Panc1 (cell line): ENCODE data around the gene TMTC2.

Source experiments
- CTCF ChIP-seq: fragments of 450-650 bp; IDR thresholded peaks from 2 replicates; pipeline ENCODE4 v1.5.1; 2017; ENCODE audit warnings: mild to moderate bottlenecking
- POLR2AphosphoS5 ChIP-seq: IDR thresholded peaks from 2 replicates; pipeline ENCODE4 v1.6.1; 2012; ENCODE audit warnings: mild to moderate bottlenecking, low read depth, low read length, moderate library complexity

- no peak for TF ChIP-seq CTCF
- TF ChIP-seq POLR2AphosphoS5 = no peak
Observed at GRCh38 chr12:82805812-82806497, 119.2 kb downstream of the TMTC2 start.
